Measurements from ENCODE around the gene SDHAF2.

GRCh38 chr11:61477727-61478148, 47.8 kb downstream of the SDHAF2 start:
- peak; percentile 90 for TF ChIP-seq CTCF (IDR thresholded peaks at IDR 0.05; ENCODE audit: low read length)
- no peak for TF ChIP-seq EZH2phosphoT487 (IDR thresholded peaks at IDR 0.05; ENCODE audit: low read length)
